GM21360 (cell line): Measurements from ENCODE around the gene ASB9.
"Not testable (repeated sequence)": the region's sequence is repeated elsewhere in the genome, so short reads cannot be mapped to it uniquely, and the experiment has no call there.

Experiments
- ATAC-seq: cut with Tn5 transposase; IDR thresholded peaks from one replicate; pipeline ENCODE4 v1.9.1; 2021; ENCODE audit warnings: mild to moderate bottlenecking, moderate library complexity; ENCODE audit not compliant: unreplicated experiment

The ASB9 gene, protein sequence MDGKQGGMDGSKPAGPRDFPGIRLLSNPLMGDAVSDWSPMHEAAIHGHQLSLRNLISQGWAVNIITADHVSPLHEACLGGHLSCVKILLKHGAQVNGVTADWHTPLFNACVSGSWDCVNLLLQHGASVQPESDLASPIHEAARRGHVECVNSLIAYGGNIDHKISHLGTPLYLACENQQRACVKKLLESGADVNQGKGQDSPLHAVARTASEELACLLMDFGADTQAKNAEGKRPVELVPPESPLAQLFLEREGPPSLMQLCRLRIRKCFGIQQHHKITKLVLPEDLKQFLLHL

DNA sequence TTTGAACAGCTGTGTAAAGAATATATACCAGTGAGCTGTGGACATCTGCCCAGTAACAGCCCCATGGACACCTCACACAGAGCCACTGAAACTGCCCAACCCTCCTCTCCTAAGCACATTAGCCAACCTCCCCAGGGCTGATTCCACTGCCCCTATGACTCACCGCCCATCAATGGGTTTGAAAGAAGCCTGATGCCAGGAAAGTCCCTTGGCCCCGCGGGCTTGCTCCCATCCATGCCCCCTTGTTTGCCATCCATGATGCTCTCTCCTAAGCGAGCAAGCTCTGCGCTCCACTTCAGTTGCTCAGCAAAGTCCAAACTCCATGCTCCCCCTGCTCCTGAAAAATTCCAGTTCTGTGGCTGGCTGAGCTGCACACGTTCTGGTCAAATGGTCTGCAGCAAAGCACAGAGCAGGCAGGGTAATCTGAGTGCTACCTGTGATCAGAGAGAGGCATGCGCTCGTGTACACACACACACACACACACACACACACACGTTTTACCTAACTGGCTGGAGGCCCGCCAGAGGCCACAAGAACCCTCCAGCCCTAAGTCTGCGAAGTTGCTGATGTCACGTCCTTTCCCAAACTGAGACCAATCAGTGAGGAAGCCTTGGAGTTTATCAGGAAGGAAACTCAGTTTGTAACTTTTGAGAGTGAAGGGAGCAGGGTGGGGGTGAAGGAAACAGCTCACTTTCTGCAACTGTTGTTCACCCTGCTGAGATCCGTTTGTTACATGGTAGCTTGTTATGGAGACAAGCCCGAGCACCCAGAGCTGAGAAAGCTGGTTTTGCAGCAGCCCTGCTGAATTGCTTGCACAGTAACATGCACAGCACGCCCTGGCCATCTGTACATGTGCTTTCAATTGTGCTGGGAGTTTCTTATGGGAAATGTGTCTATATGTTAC is at the start of gene ASB9:
Gene ASB9 (minus strand): TSS at position 466 of the 904 bp plus-strand sequence. CDS start 209 bp downstream, at position 257.
- no peak for ATAC-seq

DNA sequence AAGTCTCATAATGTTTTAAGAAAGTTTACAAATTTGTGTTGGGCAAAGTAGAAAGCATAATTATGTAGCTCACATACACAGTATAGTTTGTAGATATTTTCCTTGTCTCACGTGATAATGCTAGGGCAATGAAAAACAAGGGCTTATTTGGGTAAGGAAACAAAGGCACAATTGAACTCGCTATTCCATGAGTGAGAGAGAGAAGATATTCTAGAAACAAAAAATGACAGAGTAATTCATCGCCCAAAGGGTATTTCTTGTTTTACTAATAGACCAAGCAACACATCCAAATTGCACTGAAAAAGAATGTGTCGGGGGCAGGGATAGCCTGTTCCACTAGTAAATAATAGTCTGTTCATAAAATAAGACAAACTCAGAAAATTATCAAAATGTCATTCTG is 49.2 kb upstream of the ASB9 start:
- ATAC-seq = no peak

DNA sequence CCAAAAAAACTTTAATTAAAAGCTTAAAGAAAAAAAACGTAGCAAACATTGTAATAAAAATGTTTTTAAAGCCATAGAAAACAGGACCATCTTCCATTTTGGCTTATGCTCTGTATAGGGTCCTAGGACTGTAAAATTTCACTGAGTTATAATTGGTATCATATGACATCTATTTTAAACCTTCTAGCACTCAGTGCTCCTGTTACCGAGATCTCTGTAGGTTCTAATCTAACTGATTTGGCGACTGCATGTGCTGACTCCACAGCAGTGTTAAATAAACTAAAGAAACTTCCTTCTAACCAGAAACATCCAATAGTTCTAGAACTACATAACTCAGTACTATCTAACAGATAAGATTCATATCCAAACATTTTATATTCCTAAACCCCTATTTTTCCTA is 45.6 kb upstream of the ASB9 start, which contains the start of gene ASB11:
Gene ASB11 (minus strand): TSS at position 132 of the 400 bp plus-strand sequence. CDS start 35 bp downstream, at position 97.
- no peak for ATAC-seq

DNA sequence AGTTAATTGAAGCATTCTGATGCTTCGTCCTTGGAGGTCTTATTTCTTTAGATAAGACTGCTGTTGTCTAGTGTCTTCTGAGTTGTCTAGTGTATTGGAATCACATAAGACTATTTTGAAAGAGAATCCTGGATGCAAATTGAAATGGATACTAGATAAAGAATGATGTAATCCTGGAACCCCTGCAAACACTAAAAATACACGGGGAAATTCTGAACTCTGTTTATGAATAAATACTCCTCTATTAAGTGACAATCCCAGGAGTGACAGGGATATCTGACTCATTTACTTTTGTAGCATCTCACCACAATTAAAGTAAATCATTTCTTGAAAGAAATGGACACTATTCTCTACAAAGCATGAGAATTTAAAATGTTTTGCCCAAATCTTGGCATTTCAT is 44.6 kb upstream of the ASB9 start:
- no peak for ATAC-seq

DNA sequence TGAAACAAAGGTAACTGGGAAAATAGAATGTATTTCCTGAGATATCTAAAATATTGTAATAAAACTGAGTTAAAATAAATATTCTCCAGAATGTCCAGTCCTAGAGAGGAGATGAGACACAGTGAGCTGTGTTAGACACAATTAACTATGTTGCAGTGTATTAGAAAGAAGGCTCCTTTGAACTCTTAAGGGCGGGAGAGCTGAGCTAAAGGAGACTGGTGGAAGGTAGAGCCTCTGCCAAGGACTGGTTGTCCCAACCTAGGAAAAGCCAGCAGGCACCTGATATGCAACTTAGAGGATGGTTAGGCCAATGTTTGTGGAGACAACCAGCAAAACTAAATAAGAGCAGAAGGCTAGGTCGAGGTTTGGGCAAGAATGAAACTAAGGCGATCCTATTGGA is 41.2 kb upstream of the ASB9 start:
- no peak for ATAC-seq

DNA sequence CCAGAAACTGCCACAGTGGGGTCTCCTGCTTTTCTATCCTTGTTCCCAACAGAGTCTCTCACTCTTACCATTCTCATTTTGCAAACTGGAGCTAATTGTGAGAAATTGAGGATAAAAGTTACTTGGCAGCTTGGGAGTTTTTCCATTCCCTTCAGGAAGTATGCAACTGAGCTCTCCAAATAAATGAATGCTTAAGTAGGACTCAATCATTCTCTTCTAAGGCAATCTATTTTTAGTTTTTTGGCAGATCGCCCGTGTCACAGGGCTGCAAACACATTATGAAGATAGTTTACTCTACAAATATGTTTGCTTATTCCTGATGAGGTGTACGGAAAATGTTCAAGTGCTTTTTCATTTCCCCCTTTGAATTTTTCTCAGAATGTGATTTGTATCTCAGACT is 40.2 kb upstream of the ASB9 start:
- no peak for ATAC-seq

DNA sequence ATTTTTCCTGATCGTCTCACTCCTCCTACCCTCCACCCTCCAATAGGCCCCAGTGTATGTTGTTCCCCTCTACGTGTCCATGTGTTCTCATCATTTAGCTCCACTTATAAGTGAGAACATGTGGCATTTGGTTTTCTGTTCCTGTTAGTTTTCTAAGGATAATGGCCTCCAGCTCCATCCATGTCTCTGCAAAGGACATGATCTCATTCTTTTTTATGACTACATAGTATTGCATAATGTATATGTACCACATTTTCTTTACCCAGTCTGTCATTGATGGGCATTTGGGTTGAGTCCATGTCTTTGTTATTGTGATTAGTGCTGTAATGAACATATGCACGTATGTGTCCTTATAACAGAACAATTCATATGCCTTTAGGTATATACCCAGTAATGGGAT is 36.0 kb upstream of the ASB9 start:
- ATAC-seq = not testable (repeated sequence)

DNA sequence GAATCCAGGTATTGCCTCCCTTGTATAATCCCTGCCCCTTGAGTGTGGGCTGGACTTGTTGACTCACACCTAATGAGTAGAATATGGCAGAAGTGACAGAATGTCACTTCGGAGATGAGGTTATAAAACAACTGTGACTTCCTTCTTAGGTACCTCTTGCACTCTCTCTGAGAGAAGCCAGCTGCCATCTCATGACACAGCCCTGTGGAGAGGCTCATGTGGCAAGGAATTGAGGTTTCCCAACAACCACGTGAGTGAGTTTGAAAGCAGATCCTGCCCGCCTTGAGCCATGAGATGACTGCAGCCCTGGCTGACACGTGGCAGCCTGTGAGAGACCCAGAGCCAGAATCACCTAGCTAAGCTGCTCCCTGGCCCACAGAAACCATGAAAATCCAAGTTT is 32.0 kb upstream of the ASB9 start:
- ATAC-seq = no peak

DNA sequence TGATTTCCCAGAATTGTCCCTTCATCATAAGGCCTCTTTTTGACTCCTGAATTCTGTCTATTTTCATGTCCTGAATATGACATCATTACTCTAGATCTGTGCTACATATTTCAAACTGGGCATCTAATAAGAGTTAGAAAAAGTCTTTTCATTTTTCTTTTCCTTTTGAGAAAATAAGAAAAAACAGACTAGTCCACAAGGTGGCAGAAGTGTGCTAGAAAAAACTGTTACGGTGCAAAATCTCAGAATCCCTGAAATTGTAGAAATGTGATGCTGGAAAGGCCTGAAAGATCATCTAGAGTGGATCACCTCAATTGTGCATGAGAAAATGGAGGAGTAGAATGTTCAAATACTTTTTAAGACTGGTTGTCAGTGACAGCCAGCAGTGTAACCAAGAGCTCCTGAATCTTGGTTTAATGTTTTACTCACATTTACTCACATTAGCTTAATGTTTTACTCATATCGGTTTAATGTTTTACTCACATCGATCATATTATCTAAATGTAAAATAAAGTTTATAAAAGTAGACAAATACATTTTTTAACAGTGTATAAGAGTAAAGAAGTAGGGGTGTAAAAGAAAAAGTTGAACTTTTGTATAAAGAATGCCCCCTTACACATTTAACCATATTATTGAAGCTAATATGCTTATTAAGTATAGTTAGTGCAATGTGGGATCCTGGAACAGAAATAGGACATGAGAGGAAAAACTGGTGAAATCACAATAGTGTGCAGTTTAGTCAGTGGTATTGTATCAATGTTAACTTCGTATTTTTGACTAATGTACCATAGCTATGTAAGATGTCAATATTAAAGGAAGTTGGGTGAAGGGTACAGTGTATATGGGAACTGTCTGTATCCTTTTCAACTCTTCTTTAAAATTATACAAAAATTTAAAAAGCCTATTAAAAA is 30.3 kb upstream of the ASB9 start:
- ATAC-seq = no peak

DNA sequence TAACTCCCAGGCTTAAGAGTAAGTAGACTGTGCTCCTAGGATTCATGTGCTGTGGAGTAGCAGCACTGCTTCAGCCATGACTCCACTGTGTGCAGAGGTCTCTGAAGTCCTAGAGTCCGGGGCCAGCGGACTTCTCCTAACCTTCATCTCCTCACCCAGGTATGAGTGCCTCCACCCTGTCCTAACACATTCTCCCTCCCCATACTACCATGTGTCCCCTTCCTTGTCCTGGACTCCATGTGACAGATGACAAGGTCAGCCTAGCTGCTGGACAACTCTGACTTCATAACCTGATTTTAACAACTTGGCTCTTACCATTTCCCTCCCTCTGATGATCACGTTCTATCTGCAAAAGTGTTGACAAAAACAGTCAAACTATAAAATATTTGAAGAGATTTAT is 28.9 kb upstream of the ASB9 start:
- no peak for ATAC-seq

DNA sequence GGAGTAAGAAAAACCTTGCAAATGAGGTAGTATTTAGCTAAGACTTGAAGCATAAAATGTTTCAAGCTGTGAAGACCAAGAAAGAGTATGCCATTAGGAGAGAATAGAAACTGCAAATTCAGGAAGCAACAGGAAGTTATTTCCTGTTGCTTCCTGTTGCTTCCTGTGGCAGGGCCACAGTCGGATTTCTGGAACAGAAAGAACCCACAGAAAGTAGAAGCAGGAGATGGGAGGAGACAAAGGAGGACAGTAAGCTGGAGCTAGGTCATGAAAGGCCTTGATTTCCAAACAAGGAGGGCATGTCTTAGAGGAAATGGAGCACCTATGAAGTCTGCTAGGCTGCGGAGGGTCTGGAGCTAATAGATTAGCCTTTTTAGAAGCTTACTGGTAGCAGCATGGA is 28.3 kb upstream of the ASB9 start:
- ATAC-seq = no peak

DNA sequence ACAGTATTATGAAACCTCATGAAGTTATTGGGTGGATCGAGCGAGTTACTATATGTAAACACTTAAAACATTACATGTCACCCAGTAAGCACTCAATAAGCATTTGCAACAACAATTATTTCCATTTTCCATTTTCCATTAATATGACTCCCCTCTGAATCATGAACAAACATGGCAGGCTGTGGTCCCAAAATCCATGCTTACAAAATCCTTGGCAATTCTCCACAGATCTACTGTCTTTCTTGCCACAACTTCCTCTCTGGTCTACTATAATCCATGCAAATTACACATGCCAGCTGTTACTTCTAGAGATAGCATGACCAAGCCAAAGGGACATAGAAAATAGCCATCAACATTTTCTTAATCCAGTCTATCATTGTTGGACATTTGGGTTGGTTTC is 23.6 kb upstream of the ASB9 start:
- ATAC-seq = no peak

DNA sequence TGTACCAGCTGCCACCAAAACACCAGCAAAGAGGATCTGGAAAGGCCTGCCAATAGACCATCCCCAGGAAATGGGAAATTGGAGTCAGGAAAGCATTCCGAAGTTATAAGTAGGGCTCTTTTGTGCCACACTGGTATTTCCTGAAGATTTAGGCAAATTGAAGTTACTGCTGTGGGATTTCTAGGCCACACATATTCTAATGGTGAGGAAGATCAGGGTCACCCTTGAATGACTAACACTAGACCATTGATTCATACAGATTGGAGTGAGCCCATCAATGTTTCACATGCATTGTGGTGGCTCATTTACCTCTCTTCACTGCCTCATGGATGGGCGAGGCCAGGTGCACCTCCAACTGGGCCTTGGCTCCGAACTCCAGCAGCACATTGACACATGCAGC is 23.0 kb upstream of the ASB9 start:
- ATAC-seq = no peak

DNA sequence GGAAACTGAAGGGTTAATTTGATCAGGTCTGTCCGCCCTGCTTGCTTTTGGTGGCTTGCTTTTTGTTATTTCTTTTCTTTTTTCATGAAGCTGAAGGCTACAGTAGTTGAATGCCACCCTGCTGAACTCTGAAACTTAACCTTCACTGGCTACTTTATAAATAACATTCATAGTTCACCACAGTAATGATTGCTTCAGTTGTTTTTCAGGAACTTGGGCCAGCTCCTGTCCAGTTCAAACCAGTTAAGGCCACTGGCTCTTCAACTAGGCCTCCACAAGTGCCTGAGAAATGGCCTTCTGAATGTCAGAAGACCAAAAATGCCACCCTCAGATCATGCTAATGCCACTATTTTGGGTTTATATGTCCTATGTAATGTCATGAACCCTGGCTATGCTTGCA is 7.7 kb upstream of the ASB9 start:
- no peak for ATAC-seq

DNA sequence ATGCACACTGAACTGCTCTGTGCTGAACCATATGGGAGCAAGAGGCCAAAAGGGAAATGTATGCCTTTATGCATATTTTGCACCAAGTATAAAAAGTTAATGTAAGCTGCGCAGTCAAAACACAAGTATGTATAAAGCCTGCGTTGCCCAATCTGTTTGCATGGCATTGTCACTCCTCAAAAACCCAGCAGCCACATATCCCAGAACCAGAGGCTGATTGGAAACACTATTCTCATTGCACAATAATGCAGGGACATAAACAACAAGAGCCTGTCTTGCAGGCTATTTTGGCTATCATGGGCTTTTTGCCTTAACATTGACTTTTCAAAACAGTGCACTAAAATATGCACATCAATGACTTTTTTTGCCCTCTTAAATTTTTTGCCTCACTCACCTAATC is 5.1 kb upstream of the ASB9 start:
- no peak for ATAC-seq

DNA sequence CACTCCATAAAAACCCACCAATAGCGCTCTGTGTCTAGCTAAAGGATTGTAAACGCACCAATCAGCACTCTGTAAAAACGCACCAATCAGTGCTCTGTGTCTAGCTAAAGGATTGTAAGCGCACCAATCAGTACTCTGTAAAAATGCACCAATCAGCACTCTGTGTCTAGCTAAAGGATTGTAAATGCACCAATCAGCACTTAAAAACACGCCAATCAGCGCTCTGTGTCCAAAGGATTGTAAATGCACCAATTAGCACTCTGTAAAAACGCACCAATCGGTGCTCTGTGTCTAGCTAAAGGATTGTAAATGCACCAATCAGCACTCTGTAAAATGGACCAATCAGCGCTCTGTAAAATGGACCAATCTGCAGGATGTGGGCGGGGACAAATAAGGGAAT is 3.4 kb upstream of the ASB9 start:
- ATAC-seq = not testable (repeated sequence)

DNA sequence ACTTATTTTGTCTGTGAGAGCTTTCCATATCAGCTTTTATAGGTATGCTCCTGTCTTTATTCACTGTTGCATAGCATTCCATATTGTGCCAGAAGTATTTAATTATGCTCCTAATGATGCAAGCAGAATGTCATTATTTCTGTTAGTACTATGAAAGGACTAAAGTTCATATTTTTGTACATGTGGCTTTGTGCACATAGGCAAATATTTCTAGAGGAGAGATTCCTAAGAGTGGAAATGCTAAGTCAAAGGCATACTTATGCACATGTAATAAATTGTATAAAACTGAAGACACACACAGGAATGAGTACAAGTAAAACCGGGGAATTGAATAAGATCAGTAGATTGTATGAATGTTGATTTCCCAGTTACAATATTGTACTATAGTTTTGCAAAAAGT is 1.9 kb upstream of the ASB9 start:
- ATAC-seq = no peak

DNA sequence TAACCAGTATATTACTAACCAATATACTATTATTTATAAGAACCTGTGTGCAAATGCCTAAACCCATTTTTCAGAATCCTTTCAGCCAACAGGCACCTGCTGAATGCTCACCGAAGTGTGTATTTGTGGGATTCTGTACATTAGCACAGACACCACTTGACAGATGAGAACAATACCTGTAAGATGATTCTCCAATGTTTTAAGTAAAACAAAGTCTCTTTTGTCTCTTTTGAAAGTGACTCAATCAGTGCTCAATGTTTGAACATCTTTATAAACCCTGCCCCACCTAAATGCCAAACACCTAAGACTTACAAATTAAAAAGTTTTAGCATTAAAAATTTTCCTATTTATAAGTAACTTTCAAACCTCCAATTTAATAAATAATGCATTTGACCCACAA is 763 bp downstream of the ASB9 start:
- ATAC-seq = no peak

DNA sequence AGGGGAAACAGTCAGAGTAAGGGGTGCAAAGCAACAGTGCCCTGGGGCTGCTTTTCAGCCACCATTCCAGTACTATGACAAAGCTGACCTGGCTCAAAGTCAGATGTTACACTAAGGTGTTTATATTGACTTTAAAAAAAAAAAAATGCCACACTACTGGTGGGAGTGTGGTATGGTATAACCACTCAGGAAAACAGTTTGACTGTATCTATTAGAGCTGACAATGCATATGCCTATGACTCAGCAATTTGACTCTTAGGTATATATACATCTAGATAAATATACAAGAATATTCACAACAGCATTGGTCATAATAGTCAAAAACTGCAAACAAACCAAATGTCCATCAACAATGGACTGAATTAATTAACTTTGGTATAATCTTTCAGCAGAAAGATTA is 15.0 kb downstream of the ASB9 start:
- no peak for ATAC-seq

DNA sequence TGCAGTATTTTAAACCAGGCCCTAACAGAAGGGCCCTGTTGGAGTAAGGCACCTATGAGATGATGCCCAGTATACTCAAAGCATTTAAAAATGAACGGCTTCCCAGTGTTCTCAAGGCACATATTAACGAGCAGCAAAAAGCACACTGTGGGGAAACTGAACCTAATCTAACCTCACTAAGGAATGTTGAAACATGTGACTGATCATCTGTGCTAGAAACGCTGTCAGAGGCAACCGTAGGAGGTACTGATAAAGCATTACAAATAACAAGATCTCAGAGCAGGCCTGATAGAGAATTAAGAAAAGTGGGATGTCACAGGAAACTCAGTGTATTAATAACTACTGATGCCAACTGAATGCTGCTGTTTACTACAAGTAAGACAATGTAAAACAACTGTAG is 24.0 kb downstream of the ASB9 start:
- ATAC-seq = no peak

DNA sequence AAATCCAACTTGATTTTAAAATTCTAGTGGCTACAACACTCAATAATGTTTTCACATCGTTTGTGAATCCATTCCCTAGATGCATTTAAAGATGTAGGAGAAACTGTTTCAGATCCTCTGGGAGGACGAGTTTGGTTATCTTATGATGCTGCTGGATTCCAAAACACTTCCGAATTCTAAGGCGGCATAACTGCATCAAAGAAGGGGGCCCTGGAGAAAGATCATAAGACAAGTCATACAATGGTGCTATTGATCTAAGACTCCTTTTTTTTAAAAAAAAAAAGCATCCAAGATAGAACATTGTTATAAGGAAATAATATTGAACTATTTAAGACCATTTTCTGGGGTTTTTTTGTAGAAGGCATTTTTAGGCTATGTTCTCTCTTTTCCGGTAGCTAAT is 25.5 kb downstream of the ASB9 start:
- no peak for ATAC-seq
